HG03108 (cell line): ENCODE measurements around the gene NTN5.

Experiments used
- ATAC-seq: cut with Tn5 transposase; IDR thresholded peaks from one replicate; pipeline ENCODE4 v1.9.1; 2021; ENCODE audit warnings: moderate library complexity; ENCODE audit not compliant: unreplicated experiment

The NTN5 gene

GRCh38 chr19:48616041-48616436 lies 56.8 kb downstream of the NTN5 start:
- no peak for ATAC-seq

DNA sequence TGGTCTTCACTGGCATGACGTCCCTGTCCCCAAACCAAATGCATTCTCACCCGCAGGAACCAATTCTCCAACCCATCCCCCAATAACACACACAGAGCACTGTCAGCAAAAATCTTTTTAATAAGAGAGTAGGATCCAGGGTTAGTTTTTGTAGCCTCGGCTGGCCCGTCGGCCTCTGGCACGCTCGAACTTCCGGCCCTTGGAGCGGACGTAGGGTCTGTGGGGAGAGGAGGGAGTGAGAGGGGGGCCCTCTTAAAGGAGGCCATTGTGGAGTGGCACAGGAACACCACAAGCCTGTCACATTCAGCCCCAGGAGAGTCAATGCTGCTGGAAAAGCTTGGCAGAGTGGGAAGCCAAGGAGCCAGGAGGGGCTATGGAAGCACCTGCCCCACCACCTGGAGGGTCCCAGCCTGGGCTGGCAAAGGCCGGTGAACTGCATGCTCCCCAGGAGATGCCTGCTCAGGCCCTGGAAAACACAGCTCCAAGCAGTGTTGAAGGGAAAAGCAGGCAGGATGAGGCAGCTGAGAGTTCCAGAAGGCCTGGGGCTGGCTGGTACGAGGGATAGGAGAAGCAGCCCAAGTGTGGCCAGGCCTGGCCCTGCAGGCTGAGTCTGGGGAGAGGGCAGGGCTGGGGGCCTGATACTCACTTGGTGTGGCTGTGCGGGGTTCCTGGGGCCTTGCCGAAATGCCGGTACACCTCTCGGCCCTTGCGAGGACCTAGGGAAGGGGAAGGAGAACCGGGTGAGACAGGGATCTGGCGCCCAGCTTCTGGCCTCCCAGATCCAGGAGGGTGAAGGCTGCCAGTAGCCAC lies 57.4 kb downstream of the NTN5 start:
- ATAC-seq = no peak

DNA sequence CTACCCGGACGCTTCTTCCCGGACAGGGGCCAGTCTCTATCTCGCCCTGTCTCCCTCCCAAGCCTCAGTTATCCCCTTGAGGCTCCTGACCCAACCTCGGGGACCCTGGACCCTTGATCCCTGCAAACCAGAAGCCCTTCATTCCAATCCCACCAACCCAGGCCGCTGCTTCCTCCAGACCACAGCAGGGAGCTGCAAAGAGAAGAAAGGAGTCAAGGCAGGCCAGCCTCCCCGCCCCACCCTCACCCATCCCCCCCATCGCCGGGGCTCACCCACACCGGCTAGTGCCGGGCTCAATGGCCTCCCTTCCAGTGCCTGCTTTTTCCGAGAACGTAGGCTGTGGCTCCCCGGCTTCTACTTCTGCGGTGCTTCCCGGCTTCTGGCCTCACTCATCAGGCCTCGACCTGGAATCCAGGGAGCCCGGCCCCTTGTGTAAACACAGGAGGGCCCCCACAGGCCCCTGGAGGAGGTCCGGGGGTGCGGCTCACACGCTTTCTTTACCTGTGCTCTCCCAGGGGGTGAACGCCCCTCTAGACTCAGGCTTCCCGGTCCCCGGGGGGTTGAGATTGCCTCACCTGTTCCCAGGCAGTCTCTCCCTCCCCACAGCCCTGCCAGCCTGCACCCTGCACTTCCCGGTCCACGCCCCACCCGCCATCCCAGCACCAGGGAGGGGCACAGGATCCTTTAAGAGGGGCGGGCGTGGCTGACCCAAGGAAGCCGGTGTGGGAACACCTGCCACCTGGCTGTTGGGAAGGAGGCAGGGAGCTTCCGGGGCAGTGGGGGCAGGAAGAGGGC lies 58.2 kb downstream of the NTN5 start, which contains the start of gene FAM83E:
FAM83E (minus strand) TSS at position 641 of the 795 bp plus-strand sequence. CDS start 1,704 bp downstream, outside the sequence.
- ATAC-seq = no peak

DNA sequence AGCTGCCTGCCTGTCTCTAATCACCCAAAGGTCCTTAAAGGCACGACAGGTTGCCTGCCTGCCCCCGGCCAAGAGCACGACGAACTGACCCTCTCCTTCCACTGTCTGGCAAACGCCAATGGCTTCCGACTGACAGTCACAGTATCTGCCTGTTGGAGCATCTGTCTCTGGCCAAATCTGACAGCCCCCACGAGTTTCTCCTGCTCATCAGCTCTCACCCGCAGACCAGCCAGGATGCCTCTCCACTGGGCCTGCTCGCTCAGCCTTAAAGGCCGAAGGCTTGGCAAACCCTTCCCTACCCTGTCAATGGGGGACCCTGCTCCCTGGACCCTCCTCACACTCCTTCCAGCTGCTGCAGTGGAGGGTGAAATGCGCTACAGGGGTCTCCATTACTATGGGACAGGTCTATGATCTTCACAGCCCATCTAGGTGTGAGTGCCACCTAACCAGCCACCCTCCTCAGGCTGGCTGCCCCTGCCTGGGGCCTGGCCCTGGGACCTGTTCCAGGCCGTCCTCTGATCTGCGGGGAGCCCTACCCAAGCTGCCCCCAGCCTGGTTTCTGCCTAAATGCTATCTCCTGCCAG lies 58.9 kb downstream of the NTN5 start:
- ATAC-seq = no peak

DNA sequence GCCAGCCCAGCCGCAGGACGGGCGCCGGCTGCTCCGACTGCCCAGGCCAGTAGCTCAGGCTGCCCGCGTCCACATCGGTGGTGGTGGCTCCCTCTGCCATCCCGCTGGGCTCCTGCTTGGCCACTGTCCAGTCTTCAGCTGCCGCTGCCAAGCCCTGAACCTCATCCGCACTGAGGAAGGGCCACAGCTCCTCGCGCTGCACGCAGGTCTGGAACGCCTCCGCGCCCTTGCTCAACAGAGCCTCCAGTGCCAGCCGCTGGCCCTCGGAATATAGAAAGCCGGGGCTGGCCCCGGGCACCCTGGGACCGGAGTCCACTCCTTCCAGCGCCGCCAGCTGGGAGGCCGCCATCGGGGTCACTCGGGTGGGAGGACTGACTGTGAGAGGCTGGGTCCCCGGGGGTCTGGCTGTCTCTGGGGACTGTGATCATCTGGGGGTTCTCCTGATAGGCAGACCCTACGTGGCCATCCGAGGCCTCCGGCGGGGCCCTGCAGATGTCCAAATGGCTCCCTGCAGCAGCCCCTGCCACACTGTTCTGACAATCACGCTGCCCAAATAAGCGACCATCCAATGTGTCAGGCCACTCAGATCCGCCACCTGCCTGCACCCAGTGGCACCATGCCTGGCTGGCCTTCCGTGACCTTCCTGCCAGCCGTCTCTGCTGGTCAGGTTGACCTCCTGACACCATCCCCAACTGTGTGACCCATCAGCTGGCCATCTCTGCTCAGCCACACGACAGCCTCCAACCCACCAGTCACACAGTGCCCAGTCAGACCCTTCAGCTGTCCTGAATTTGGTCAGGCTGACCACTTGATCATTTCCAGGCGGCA lies 59.6 kb downstream of the NTN5 start:
- no peak for ATAC-seq

DNA sequence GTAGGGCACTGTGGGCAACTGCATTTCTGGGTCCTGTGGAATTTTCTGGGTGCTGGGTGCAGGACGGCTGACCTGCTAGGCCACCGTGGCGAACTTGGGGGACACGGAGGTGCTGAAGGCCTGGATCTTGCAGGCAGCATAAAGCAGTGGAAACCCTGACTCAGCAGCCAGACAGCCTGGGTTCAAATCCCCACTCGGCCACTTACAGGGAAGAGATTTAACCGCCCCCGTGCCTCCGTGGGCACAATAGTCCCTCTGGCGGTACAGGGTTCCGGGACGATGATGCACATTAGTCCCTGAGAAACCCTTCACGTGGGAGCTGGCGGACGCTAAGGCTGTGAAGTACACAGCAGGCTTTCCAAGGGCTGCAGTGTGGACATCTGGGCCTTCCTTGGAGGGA lies 60.9 kb downstream of the NTN5 start:
- ATAC-seq = no peak
